Nephron (organoid): ENCODE data around the gene GSG1L2.

Source experiments
- H3K27ac Mint-ChIP-seq, 3 experiments: 2 replicates each; pipeline ENCODE4 v1.8.0; 2020; ENCODE audit warnings: mixed read lengths in 3 of 3, mild to moderate bottlenecking in 2 of 3, moderate library complexity in 1 of 3
- H3K27me3 Mint-ChIP-seq: 2 replicates; pipeline ENCODE4 v1.8.0; 2021; ENCODE audit warnings: low read depth, mild to moderate bottlenecking, moderate library complexity, mixed read lengths
- H3K36me3 Mint-ChIP-seq: 2 replicates; pipeline ENCODE4 v1.8.0; 2020; ENCODE audit warnings: low read depth, mixed read lengths
- H3K4me1 Mint-ChIP-seq: 2 replicates; pipeline ENCODE4 v1.8.0; 2020; ENCODE audit warnings: mixed read lengths
- H3K4me3 Mint-ChIP-seq, 3 experiments: 2 replicates each; pipeline ENCODE4 v1.8.0; 2020; ENCODE audit warnings: mild to moderate bottlenecking in 3 of 3, mixed read lengths in 3 of 3, moderate library complexity in 2 of 3
- H3K9me3 Mint-ChIP-seq: 2 replicates; pipeline ENCODE4 v1.8.0; 2020; ENCODE audit warnings: mixed read lengths
- TF ChIP-seq, protein P1 (sequence below), 3 experiments: fragments of 200-600 bp; sonication (generic); IDR thresholded peaks; one replicate each; pipeline ENCODE4 v1.5.0; 2021; ENCODE audit warnings: antibody characterized with exemption in 3 of 3; ENCODE audit not compliant: unreplicated experiment in 3 of 3

Gene GSG1L2

DNA sequence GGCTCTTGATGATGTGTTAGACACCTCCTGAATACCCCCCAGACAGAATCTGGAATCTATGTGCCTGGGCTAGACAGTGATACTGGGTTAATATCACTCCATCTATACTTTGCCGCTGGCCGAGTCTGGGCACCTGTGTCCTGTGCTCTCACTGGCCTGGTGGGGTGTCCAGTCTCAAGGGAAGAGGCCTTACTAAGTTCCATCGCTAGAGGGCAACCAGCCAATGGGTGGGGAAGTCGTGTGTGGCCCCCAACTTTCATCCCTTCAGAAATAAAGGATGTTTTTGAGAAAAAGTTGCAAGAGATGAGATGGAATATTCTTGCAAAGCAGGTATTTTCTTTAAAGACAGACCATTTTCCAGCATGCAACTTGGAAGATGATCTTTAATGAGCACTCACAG, 2.2 kb upstream of the GSG1L2 start:
- Mint-ChIP-seq H3K4me1 (peaks cover 6% of the 10 kb centered on the region), H3K27me3 (peaks cover 9% of the 10 kb centered on the region), H3K9me3 (peaks cover 4% of the 10 kb centered on the region), H3K36me3 (no peaks in the 10 kb centered on the region), H3K27ac (no peak overlapping the region), H3K4me3 (no peak overlapping the region)
- TF ChIP-seq, protein P1, sequence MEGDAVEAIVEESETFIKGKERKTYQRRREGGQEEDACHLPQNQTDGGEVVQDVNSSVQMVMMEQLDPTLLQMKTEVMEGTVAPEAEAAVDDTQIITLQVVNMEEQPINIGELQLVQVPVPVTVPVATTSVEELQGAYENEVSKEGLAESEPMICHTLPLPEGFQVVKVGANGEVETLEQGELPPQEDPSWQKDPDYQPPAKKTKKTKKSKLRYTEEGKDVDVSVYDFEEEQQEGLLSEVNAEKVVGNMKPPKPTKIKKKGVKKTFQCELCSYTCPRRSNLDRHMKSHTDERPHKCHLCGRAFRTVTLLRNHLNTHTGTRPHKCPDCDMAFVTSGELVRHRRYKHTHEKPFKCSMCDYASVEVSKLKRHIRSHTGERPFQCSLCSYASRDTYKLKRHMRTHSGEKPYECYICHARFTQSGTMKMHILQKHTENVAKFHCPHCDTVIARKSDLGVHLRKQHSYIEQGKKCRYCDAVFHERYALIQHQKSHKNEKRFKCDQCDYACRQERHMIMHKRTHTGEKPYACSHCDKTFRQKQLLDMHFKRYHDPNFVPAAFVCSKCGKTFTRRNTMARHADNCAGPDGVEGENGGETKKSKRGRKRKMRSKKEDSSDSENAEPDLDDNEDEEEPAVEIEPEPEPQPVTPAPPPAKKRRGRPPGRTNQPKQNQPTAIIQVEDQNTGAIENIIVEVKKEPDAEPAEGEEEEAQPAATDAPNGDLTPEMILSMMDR (IDR thresholded peaks at IDR 0.05; ENCODE audit: unreplicated experiment in 3 of 3) = no peak

DNA sequence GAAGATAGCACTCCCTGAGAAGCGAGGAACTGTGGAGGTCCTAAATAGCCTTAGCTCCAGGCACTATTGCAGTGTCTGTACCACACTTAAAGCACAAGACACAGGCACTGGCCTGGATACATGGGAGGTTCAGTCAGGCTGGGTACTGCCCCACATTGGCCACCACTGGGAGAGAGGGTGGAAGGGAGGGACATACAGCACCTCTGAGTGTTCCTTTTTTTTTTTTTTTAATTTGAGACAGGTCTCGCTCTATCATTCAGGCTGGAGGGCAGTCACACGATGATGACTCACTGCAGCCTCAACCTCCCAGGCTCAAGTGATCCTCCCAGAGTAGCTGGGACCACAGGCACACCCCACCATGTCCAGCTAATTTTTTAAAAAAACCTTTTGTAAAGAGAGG, 1.4 kb downstream of the GSG1L2 start:
- peaks cover 21% of the 10 kb centered on the region for H3K27me3 Mint-ChIP-seq
- no peak overlapping the region for H3K4me3 Mint-ChIP-seq
- H3K27ac Mint-ChIP-seq = no peak overlapping the region
- H3K4me1 Mint-ChIP-seq = no peaks in the 10 kb centered on the region
- no peaks in the 10 kb centered on the region for H3K36me3 Mint-ChIP-seq
- TF ChIP-seq, protein P1 (IDR thresholded peaks at IDR 0.05; ENCODE audit: unreplicated experiment in 3 of 3) = no peak
- H3K9me3 Mint-ChIP-seq = peaks cover 4% of the 10 kb centered on the region

DNA sequence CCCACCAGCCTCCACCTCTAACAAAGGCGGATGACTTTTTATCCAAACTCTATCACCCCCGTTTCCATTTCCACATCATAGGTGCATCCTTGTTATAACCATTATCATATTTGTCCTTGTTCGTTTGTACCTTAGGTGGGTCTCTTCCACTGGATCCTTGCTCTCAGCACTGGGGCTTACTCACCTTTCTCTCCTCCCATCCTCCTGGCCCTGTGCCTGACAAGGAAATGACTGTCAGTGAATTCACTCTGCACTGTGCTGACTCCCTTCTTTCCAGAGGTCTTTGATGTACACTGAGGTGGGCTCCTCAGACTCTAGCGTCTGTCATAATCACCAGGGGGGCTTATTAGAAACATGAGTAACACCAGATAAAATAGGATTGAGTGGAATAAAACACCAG, 3.1 kb downstream of the GSG1L2 start:
- no peak overlapping the region for H3K27ac Mint-ChIP-seq
- H3K4me1 Mint-ChIP-seq = no peaks in the 10 kb centered on the region
- H3K27me3 Mint-ChIP-seq = peaks cover 12% of the 10 kb centered on the region
- no peaks in the 10 kb centered on the region for H3K36me3 Mint-ChIP-seq
- no peak overlapping the region for H3K4me3 Mint-ChIP-seq
- peaks cover 4% of the 10 kb centered on the region for H3K9me3 Mint-ChIP-seq
- TF ChIP-seq, protein P1 (IDR thresholded peaks at IDR 0.05; ENCODE audit: unreplicated experiment in 3 of 3) = no peak

DNA sequence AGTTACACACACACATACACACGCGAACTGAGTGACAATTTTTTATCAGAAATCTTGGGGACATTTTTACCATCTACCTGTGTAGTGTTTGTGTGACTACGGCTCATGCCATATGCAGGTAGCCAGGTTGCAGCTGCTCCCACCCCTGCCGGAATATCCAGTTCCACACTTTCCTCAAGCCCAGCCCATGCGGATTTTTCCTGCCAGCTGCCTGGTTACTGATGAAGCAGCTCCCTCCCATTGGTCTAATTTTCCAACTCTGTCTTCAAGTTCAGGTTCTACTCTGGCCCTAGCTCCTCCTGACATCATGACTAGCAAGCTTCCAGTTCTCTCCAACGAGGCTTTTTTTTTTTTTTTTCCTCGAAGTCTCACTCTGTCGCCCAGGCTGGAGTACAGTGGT, 4.8 kb downstream of the GSG1L2 start:
- Mint-ChIP-seq H3K4me3 (no peak overlapping the region), H3K9me3 (no peaks in the 10 kb centered on the region), H3K27me3 (peaks cover 16% of the 10 kb centered on the region), H3K36me3 (no peaks in the 10 kb centered on the region), H3K4me1 (no peaks in the 10 kb centered on the region), H3K27ac (no peak overlapping the region)
- TF ChIP-seq, protein P1 (IDR thresholded peaks at IDR 0.05; ENCODE audit: unreplicated experiment in 3 of 3) = no peak

DNA sequence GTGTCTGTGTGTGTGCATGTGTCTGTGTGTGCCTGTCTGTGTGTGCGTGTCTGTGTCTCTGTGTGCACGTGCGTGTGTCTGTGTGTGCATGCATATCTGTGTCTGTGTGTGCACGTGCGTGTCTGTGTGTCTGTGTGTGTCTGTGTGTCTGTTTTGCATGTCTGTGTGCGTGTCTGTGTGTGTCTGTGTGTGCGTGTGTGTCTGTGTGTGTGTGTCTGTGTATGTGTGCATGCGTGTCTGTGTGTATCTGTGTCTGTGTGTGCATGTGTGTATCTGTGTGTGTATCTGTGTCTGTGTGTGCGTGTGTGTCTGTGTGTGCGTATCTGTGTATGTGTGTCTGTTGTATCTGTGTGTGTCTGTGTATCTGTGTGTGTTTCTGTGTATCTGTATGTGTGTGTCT, 5.4 kb downstream of the GSG1L2 start:
- H3K36me3 Mint-ChIP-seq = no peaks in the 10 kb centered on the region
- no peaks in the 10 kb centered on the region for H3K9me3 Mint-ChIP-seq
- no peak overlapping the region for H3K4me3 Mint-ChIP-seq
- H3K27ac Mint-ChIP-seq = no peak overlapping the region
- H3K27me3 Mint-ChIP-seq = peaks cover 17% of the 10 kb centered on the region
- H3K4me1 Mint-ChIP-seq = no peaks in the 10 kb centered on the region
- TF ChIP-seq, protein P1 (IDR thresholded peaks at IDR 0.05; ENCODE audit: unreplicated experiment in 3 of 3) = no peak

DNA sequence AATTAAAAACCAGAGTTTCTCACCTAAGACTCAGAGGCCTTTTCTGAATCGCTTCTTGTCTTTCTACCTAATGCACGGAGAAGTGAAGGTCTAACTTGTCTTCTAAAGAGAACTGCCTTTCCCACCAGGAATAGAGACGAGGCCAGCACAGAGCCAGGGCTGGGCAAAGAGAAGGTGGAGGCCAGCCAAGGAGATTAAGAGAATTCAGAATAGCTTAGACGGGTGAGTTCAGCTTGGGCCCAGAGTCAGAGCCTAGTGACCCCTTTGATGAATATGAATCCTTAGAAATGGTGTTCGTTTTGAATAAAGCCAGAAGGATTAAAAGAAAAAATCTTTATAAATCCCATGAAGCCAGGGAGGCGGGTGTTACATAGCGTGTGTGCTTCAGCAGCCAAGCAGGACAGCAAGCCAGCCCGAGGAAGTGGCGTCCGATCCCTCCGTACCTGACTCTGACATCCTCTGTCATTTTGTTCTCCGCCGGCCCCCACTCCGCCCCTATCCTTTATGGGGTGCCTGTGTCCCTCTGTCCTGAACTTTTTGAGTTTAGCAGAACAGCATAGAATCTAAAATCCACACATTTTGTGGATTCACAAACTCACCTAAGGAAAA, 7.4 kb downstream of the GSG1L2 start:
- Mint-ChIP-seq H3K27me3 (peaks cover 17% of the 10 kb centered on the region), H3K27ac (no peak overlapping the region), H3K4me3 (no peak overlapping the region), H3K9me3 (no peaks in the 10 kb centered on the region), H3K36me3 (no peaks in the 10 kb centered on the region), H3K4me1 (no peaks in the 10 kb centered on the region)
- TF ChIP-seq, protein P1 (IDR thresholded peaks at IDR 0.05; ENCODE audit: unreplicated experiment in 3 of 3) = no peak
